Left renal pelvis (tissue), 4 donors: ENCODE measurements around the gene HSD17B4. TPM values are rescaled to one million over a fixed set of nuclear protein-coding genes. Genes with fewer than 3 reads are reported as not detected.
A peak's percentile ranks its signal among the peaks of the same experiment; 100 is the strongest.
"Not testable (repeated sequence)": the region's sequence is repeated elsewhere in the genome, so short reads cannot be mapped to it uniquely, and the experiment has no call there.

Experiments used
- DNase-seq, 4 donors: peaks; one replicate each; pipeline ENCODE4 v3.0.0-alpha.2; 2013; ENCODE audit warnings: low read depth in 4 of 4, low spot score in 3 of 4
- polyA plus RNA-seq, 4 donors: library from polyadenylated mRNA; unstranded; fragments of 120-200 nt; gene quantifications; one replicate each; pipeline ENCODE4 v1.2.1, GENCODE V29; 2013; ENCODE audit not compliant: insufficient read length in 4 of 4

Gene HSD17B4
- polyA plus RNA-seq, 4 donors: 138 to 250 (median 211) TPM

DNA sequence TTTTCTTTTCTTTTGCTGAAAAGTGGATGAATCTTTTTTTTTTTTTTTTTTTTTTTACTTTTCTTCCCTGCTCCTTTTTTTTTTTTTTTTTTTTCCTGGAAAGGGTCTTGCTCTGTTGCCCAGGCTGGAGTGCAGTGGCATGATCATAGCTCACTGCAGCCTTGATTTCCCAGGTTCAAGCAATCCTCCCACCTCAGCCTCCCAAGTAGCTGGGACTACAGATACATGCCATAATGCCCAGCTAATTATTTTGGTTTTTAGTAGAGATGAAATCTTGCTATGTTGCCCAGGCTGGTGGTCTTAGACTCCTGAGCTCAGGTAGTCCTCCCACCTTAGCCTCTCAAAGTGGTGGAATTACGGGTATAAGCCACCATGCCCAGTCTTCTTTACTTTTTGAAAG is 20.9 kb downstream of the HSD17B4 start:
- DNase-seq: no peak

GRCh38 chr5:119476341-119476740 is 24.0 kb downstream of the HSD17B4 start:
- no peak for DNase-seq

DNA sequence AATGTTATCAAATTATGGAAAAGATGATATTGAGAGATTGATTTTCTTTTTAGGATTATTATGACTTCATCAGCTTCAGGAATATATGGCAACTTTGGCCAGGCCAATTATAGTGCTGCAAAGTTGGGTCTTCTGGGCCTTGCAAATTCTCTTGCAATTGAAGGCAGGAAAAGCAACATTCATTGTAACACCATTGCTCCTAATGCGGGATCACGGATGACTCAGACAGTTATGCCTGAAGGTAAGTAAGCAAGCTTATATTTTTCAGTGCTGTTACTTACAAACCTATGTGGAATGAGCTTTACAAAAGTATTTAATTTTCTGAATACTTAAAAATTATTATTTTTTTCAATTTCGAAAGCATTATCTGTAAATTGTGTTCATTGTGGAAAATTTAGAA is 26.5 kb downstream of the HSD17B4 start:
- no peak for DNase-seq

DNA sequence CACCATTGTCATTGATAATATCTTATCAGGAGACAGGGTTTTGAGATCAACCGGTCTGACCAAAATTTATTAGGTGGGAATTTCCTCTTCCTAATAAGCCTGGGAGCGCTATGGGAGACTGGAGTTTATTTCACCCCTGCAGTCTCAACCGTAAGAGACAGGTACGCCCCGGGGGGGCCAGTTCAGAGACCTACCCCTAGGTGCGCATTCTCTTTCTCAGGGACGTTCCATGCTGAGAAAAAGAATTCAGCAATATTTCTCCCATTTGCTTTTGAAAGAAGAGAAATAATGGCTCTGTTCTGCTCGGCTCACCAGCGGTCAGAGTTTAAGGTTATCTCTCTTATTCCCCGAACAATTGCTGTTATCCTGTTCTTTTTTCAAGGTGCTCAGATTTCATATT is 28.3 kb downstream of the HSD17B4 start:
- not testable (repeated sequence) for DNase-seq

DNA sequence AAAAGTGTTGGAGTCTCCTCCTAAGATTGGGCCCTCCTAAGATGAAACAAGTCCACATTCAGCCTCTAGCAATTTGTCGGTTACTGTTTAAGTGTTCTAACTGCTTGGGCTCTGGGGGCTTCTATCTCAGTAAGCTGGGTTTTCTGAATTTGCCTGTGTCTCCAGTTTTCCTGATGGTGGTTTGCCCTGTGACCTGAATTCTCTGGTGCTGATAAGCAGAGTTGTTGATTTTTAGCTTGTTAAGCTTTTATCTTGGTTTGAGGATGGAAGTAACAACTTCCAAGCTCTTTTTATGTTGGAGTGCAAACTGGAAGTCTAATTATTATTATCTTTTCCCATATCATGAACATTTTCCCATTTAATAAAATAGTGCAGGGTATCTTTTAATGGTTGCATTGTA is 30.9 kb downstream of the HSD17B4 start:
- DNase-seq: no peak

DNA sequence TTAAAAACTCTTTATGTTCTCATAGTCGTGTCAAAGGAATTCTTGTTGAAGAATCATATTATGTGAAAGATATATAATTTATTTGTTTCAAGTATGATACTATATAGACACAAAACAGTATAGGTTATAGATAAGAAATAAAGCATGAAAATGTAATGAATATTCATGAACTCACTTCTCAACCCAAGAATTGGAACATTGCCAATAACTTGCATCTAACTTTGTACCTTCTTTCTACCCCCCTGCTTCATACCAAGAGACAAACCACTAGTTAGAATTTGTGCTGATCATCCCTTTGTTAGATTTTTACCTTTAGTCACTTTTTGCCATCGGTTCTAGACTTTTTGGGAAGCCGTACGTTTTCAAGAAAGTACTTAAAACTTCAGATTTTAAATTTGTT is 32.6 kb downstream of the HSD17B4 start:
- DNase-seq: no peak

DNA sequence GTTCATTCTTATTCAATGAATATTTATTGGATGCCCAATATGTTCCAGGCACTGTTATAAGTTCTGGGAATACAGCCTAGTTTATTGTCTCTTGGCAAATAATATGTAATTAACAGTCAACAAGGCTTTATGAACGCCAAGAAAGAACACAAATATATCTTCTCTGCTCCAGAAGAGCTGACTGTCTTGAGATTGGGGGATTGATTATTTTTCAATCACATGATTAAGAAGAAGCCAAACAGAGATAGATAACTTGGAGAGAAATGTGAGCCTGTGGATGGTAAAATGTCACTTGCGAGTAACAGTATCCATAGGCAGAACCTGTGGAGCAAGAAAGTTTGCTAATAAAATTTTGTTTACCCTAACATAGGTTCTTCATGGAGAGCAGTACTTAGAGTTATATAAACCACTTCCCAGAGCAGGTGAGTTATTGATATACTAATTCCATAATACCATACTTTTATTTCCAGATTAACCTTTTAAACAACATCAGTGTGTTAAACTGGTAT is 49.4 kb downstream of the HSD17B4 start:
- no peak for DNase-seq

DNA sequence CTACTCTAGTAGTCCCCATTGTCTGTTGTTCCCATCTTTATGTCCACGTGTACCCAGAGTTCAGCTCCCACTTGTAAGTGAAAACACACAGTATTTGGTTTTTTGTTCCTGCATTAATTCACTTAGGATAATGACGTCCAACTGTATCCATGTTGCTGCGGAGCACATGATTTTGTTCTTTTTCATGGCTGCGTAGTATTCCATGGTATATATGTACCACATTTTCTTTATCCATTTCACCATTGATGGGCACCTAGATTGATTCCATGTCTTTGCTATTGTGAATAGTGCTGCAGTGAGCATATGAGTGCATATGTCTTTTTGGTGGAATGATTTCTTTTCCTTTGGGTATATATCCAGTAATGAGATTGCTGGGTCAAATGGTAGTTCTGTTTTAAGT is 51.6 kb downstream of the HSD17B4 start:
- DNase-seq: not testable (repeated sequence)

- no peak for DNase-seq
Measured at GRCh38 chr5:119512277-119512676, 60.0 kb downstream of the HSD17B4 start.

DNA sequence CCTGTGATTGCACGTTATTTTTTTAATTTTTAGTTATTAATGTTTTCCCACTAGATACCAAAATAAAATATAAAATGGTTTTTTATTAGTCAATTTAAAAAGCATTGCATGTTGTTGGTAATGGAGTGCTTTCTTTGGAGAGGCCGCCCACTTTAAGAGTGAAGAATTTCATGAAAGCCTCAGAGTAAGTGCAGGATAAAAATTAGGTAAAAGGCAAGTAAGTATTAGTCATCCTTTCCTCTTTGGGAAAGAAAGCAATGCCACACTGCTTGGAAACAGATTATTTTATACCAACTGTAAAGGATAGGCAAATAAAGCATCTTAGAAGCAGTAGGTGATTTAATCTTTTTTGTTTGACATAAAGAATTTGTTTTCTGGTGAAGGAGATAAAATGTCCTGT is 62.9 kb downstream of the HSD17B4 start:
- DNase-seq: no peak

DNA sequence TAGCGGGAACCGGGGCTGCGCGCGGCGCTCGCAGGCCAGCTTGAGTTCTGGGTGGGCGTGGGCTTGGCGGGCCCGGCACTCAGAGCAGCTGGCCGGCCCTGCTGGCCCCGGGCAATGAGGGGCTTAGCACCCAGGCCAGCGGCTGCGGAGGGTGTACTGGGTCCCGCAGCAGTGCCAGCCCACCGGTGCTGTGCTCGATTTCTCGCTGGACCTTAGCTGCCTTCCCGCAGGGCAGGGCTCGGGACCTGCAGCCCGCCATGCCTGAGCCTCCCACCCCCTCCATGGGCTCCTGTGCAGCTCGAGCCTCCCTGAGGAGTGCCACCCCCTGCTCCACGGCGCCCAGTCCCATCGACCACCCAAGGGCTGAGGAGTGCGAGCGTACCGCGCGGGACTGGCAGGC is 64.8 kb downstream of the HSD17B4 start:
- not testable (repeated sequence) for DNase-seq

DNA sequence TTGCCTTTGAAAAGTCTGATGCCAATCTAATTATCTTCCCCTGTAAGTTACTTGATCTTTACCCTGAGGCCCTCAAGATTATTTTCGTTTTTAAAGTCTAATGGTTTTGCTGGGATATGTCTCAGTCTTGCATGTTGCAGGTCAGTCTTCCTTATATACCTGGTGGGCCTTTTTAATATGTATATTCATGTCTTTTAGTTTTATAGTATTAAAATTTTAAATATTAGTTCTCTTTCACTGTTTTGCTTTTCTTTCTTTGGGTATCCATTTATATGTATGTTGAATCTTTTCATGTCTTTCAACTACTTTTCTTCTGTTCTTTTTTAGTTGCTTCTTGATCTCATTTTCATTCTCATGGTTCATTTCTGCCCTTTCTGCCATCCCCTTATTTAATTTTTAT is 68.9 kb downstream of the HSD17B4 start:
- no peak for DNase-seq

DNA sequence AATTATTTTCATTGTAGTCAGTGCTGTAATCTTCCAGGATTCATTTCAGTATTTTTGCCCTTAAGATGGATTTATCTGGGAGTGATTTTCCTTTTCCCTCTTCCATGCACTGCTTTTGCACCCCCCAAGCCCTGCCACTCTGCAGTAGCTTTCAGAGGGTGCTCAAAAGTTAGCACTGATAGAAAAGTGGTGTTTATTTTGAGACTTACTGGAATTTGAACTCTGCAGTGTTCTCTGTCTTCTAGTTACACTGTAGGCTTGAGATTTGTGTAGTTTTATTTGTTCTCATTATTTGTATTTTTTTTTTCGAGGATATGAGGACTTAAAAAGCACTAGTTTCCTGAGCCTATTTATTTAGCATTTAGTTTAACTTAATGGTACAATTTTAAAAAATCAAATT is 70.5 kb downstream of the HSD17B4 start:
- DNase-seq: no peak

- no peak for DNase-seq
Measured at GRCh38 chr5:119524485-119524884, 72.2 kb downstream of the HSD17B4 start.

DNA sequence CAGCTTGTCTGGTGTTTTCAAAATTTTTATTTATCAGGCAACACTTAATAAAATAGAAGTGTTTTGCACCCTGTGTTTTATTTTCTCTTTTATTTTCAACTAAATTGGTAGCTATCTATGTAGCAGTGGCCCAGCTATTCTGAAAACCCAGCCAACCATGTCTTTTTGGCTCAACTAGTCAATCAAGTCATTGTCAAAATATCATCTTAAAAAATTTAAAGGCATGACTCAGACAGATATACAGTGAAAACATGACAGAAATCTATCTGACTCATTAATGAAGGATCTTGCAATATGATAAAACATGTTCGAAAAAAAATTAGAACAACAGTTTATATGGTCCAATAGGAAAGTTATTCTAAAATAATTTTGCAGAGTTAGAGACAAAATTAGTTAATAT is 75.1 kb downstream of the HSD17B4 start:
- no peak for DNase-seq

DNA sequence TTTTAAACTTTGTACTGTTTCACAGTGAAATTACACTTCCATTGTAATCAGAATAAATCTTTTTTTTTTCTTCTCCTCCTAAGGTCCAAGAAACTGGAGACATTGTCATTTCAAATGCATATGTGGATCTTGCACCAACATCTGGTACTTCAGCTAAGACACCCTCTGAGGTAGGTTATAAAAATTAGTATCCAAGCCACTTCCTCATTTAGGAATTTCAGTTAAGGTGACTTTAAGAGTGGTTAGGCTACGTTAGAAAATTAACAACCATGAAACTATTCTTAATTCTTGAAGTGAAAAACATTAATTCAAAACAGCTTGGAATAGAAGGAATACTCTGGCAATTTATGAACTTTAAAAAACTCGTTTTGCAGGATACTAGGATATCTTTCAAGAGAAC is 77.5 kb downstream of the HSD17B4 start:
- DNase-seq: no peak

DNA sequence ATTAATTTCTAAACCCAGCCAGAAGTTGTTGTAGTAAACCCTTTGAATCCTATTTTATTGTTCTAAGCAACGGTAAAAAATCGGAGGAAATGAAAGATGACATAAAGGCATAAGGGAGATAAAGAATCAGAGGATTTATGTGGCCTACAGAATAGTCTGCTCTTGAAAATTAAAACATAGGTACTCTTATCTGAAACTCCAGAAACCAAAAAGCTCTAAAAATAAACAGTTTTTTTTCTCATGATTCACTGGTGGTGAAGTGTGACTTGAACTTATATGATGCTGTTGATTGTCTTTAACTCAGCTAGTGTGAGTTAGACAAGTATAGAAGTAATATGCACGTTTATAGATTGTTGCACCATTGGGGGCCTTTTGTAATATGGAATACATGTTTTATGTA is 80.3 kb downstream of the HSD17B4 start:
- no peak for DNase-seq

- DNase-seq: no peak
Measured at GRCh38 chr5:119537704-119538103, 85.4 kb downstream of the HSD17B4 start.

DNA sequence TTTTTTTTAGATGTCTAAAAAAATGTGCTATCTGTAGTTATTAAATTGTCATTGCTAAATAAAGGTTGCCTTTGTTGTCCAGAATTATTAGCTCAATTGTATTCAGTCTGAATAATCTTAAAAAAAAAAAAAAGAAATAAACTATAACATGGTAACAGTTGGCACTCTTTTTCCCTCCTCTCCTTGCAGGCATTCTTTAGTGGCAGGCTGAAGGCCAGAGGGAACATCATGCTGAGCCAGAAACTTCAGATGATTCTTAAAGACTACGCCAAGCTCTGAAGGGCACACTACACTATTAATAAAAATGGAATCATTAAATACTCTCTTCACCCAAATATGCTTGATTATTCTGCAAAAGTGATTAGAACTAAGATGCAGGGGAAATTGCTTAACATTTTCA is 89.4 kb downstream of the HSD17B4 start:
- no peak for DNase-seq

DNA sequence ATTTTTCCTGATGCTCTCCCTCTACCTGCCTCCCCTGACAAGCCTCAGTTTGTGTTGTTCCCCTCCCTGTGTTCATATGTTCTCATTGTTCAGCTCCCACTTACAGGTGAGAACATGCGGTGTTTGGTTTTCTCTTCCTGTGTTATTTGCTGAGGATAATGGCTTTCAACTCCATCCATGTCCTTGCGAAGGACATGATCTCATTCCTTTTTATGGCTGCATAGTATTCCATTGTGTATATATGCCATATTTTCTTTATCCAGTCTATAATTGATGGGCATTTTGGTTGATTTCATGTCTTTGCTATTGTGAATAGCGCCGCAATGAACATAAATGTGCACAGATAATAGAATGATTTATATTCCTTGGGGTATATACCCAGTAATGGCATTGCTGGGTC is 99.5 kb downstream of the HSD17B4 start:
- no peak for DNase-seq

DNA sequence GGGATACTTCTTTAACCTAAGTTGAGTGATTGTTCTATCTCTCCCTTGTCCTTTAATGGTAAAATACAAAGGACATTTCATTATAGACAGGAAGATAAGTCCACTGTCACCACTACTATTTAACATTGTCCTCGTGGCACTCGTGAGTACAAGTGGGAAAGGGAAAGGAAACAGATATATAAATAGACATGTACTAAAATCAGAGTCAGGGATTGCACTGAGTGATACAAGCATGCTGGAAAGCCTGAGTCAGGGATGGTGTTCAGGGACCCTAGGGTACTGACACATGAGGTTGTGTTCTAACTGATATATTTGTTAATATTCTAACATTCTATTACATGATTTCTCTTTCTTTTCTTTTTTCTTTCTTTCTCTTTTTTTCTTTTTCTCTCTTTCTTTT is 102.3 kb downstream of the HSD17B4 start:
- DNase-seq: no peak

DNA sequence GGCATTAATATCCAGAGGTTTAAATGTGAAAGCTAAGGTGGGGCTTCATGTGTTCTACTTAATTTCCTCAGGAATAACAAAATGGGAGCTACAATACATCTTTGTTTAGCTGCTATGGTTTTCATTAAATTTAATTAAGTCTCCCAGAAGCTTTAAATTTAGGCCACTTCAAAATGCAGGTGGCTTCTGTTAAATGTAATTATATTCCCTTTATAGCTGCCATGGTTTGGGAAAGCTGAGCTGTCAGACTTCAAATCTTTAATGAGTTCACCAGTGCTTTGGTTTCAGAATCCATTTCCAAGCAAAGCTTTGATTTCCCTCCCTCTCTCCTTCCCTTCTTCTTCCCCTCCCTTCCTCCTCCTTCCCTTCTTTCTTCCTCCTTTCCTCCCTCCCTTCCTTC is 118.6 kb downstream of the HSD17B4 start:
- DNase-seq: peak in 3 of 4 donors; percentile 14 to 27 (median 14)

DNA sequence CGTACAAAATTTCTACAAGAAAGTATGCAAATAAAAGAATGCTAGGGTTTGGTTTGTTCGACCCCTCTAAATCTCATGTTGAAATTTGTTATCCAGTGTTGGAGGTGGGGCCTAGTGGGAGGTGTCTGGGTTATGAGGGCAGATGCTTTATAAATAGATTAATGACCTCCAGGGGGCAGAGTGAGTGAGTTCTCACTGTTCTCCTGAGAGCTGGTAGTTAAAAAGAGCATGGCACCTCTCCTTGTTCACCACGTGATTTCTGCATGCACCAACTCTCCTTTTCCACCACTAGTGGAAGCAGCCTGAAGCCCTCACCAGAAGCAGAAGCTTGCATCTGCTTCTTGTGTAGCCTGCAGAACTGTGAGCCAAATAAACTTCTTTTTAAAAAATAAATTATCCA is 126.6 kb downstream of the HSD17B4 start:
- DNase-seq: no peak

DNA sequence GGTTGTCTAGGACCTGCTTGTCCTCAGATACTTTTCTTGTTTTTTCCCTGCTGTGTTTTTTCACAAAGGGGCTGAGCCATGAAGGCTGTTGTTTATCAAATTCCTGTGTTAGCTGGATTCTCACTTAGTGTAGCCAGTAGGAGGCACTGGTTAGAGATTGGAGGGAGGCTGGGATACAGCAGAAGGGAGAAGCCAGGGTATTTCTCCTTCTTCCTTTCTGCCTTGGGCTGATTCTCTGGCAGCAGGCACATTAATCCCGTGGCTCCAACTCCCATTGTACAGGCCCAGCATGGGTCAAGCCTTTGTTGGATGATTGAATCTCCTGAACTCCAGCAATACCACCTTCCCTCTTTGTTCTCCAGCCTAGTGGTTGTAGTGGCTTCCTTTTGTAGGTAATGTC is 130.7 kb downstream of the HSD17B4 start:
- no peak for DNase-seq
